Measurements from ENCODE around the gene ASCC3.

GRCh38 chr6:100620085-100620840, 260.9 kb downstream of the ASCC3 start:
- TF ChIP-seq HDGF (IDR thresholded peaks at IDR 0.05; ENCODE audit: borderline replicate concordance) (no peak), LEF1 (IDR thresholded peaks at IDR 0.05; ENCODE audit: borderline replicate concordance) (no peak), FOXA1 (IDR thresholded peaks at IDR 0.05) (no peak), SP1 (IDR thresholded peaks at IDR 0.05) (no peak), NFRKB (IDR thresholded peaks at IDR 0.05) (no peak), FOXK2 (IDR thresholded peaks at IDR 0.05) (no peak), TARDBP (IDR thresholded peaks at IDR 0.05) (no peak), SUZ12 (IDR thresholded peaks at IDR 0.05) (no peak), ZNF384 (IDR thresholded peaks at IDR 0.05) (no peak), L3MBTL2 (conservative IDR thresholded peaks at IDR 0.05) (no peak)

All from HEK293T (cell line).